ENCODE measurements around the gene ZFAND3. TPM values are rescaled to one million over a fixed set of nuclear protein-coding genes. Genes with fewer than 3 reads are reported as not detected.
"Not testable (repeated sequence)": the region's sequence is repeated elsewhere in the genome, so short reads cannot be mapped to it uniquely, and the experiment has no call there.

ZFAND3 gene
- total RNA-seq, 1 experiment from 2014 or later: 22.2 TPM

DNA sequence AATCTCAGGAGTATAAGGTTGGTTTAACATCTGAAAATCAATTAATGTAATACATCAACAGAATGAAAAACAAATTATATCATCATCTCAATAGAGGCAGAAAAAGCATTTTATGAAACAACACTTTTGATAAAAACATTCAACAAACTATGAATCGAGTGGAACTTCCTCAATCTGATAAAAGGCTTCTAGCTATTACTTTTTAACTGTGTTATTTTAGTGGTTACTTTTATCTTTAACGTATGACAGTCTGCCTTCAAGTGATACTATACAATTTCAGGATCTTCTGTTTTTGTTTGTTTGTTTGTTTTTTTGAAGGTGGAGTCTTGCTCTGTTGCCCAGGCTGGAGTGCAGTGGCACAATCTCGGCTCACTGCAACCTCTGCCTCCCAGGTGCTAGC, 73.7 kb downstream of the ZFAND3 start:
- intact Hi-C loops (cut with micrococcal nuclease): no loop called here
- no peak overlapping the region for H2AFZ ChIP-seq (ENCODE audit: low read length)
- BruUV-seq (replicated peaks): no TSS peak
- no peak overlapping the region for H3K9ac ChIP-seq (ENCODE audit: low read length)
- TF ChIP-seq EZH2 (IDR thresholded peaks at IDR 0.05; ENCODE audit: low read length, unreplicated experiment): no peak
- TF ChIP-seq, protein P1, sequence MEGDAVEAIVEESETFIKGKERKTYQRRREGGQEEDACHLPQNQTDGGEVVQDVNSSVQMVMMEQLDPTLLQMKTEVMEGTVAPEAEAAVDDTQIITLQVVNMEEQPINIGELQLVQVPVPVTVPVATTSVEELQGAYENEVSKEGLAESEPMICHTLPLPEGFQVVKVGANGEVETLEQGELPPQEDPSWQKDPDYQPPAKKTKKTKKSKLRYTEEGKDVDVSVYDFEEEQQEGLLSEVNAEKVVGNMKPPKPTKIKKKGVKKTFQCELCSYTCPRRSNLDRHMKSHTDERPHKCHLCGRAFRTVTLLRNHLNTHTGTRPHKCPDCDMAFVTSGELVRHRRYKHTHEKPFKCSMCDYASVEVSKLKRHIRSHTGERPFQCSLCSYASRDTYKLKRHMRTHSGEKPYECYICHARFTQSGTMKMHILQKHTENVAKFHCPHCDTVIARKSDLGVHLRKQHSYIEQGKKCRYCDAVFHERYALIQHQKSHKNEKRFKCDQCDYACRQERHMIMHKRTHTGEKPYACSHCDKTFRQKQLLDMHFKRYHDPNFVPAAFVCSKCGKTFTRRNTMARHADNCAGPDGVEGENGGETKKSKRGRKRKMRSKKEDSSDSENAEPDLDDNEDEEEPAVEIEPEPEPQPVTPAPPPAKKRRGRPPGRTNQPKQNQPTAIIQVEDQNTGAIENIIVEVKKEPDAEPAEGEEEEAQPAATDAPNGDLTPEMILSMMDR (conservative IDR thresholded peaks at IDR 0.05; ENCODE audit: low read depth, low read length): no peak
- TF ChIP-seq EZH2phosphoT487 (IDR thresholded peaks at IDR 0.05; ENCODE audit: borderline replicate concordance, low read length): no peak
- ChIA-PET CTCF (no interaction called here), POLR2A (ENCODE audit: unreplicated experiment) (no interaction called here)
- peaks cover 35% of the 10 kb centered on the region for H3K4me1 ChIP-seq (ENCODE audit: insufficient read depth, low read length)
- no peaks in the 10 kb centered on the region for H3K27me3 ChIP-seq (ENCODE audit: low read length)
- H3K79me2 ChIP-seq (ENCODE audit: low read length): peaks cover 79% of the 10 kb centered on the region
- H3K27ac ChIP-seq (ENCODE audit: low read length): no peak overlapping the region
- DNase-seq (no peak), ATAC-seq (no peak)
- no peaks in the 10 kb centered on the region for H3K9me2 ChIP-seq (replicated peaks; ENCODE audit: low read length)
- H3K36me3 ChIP-seq (ENCODE audit: low read depth, low read length): no peaks in the 10 kb centered on the region
- no peak overlapping the region for H3K4me2 ChIP-seq (ENCODE audit: low read length)
- peaks cover 5% of the 10 kb centered on the region for H3F3A ChIP-seq (ENCODE audit: low read length, unreplicated experiment)
- H3K9me3 ChIP-seq (ENCODE audit: low read length): no peaks in the 10 kb centered on the region
- H3K4me3 ChIP-seq (ENCODE audit: low read length): no peak overlapping the region
- peaks cover 45% of the 10 kb centered on the region for H4K20me1 ChIP-seq (ENCODE audit: low read length)

DNA sequence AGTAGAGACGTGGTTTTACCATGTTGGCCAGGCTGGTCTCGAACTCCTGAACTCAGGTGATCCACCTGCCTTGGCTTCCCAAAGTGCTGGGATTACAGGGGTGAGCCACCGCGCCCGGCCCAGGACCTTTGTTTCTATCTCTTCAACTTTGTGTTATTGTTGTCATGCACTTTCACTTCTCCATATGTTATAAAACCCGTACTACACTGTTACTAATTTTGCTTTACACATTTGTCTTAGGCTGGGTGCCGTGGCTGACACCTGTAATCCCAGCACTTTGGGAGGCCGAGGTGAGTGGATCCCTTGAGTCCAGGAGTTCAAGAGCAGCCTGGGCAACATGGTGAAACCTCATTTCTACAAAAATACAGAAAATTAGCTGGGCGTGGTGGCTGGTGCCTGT, 74.2 kb downstream of the ZFAND3 start:
- H3K27me3 ChIP-seq (ENCODE audit: low read length); H3K4me2 ChIP-seq (ENCODE audit: low read length); H3K4me3 ChIP-seq (ENCODE audit: low read length); ATAC-seq; H3K9me3 ChIP-seq (ENCODE audit: low read length); BruUV-seq (replicated peaks); H3K9ac ChIP-seq (ENCODE audit: low read length); H3K36me3 ChIP-seq (ENCODE audit: low read depth, low read length); H2AFZ ChIP-seq (ENCODE audit: low read length); DNase-seq; H3K9me2 ChIP-seq (replicated peaks; ENCODE audit: low read length); CTCF ChIA-PET; H3F3A ChIP-seq (ENCODE audit: low read length, unreplicated experiment); H3K27ac ChIP-seq (ENCODE audit: low read length); intact Hi-C loops (cut with micrococcal nuclease); POLR2A ChIA-PET (ENCODE audit: unreplicated experiment): not testable (repeated sequence)
- Histone ChIP-seq H3K4me1 (ENCODE audit: insufficient read depth, low read length) (peaks cover 33% of the 10 kb centered on the region), H3K79me2 (ENCODE audit: low read length) (peaks cover 79% of the 10 kb centered on the region), H4K20me1 (ENCODE audit: low read length) (peaks cover 42% of the 10 kb centered on the region)

DNA sequence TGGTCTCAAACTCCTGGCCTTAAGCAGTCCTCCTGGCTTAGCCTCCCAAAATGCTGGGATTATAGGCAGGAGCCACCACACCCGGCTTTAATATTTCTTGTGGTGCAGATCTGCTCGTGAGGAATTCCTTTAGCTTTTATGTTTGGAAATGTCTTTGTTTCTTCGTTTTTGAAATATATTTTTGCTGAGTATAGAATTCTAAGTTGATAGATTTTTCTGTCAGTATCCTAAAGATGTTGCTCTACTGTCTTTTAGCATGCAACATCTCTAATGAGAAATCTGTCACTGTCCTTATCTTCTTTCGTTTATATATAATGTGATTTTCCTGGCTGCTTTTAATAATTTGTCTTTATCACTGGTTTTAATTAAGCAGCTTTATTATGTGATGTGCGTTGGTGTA, 75.1 kb downstream of the ZFAND3 start:
- H3F3A ChIP-seq (ENCODE audit: low read length, unreplicated experiment): peaks cover 5% of the 10 kb centered on the region
- no peak overlapping the region for H3K4me3 ChIP-seq (ENCODE audit: low read length)
- intact Hi-C loops (cut with micrococcal nuclease): no loop called here
- DNase-seq (no peak), ATAC-seq (no peak)
- peaks cover 38% of the 10 kb centered on the region for H4K20me1 ChIP-seq (ENCODE audit: low read length)
- peaks cover 79% of the 10 kb centered on the region for H3K79me2 ChIP-seq (ENCODE audit: low read length)
- no peaks in the 10 kb centered on the region for H3K27me3 ChIP-seq (ENCODE audit: low read length)
- no peaks in the 10 kb centered on the region for H3K9me2 ChIP-seq (replicated peaks; ENCODE audit: low read length)
- H3K4me2 ChIP-seq (ENCODE audit: low read length): no peak overlapping the region
- ChIA-PET CTCF (no interaction called here), POLR2A (ENCODE audit: unreplicated experiment) (no interaction called here)
- no peak overlapping the region for H2AFZ ChIP-seq (ENCODE audit: low read length)
- TF ChIP-seq EZH2 (IDR thresholded peaks at IDR 0.05; ENCODE audit: low read length, unreplicated experiment): no peak
- TF ChIP-seq, protein P1 (conservative IDR thresholded peaks at IDR 0.05; ENCODE audit: low read depth, low read length): no peak
- no peak for TF ChIP-seq EZH2phosphoT487 (IDR thresholded peaks at IDR 0.05; ENCODE audit: borderline replicate concordance, low read length)
- no TSS peak for BruUV-seq (replicated peaks)
- H3K36me3 ChIP-seq (ENCODE audit: low read depth, low read length): no peaks in the 10 kb centered on the region
- no peak overlapping the region for H3K27ac ChIP-seq (ENCODE audit: low read length)
- H3K4me1 ChIP-seq (ENCODE audit: insufficient read depth, low read length): peaks cover 26% of the 10 kb centered on the region
- no peak overlapping the region for H3K9ac ChIP-seq (ENCODE audit: low read length)
- no peaks in the 10 kb centered on the region for H3K9me3 ChIP-seq (ENCODE audit: low read length)

Measured in PC-3 (cell line).